Fibroblast of lung (primary cell): ENCODE measurements around the gene POT1. TPM values are rescaled to one million over a fixed set of nuclear protein-coding genes. Genes with fewer than 3 reads are reported as not detected.

Experiments used
- DNase-seq, 2 donors: peaks; one replicate each; pipeline versions ENCODE4 v3.0.0 to v3.0.0-alpha.2; 2010; ENCODE audit warnings: low read depth in 2 of 2
- H2AFZ ChIP-seq: 2 replicates; pipeline ENCODE4 v1.5.1; 2012; ENCODE audit warnings: low read length, control low read depth, inconsistent platforms
- H3K27ac ChIP-seq: 2 replicates; pipeline ENCODE4 v1.5.1; 2011; ENCODE audit warnings: low read length, control low read depth; ENCODE audit not compliant: insufficient read depth
- H3K27me3 ChIP-seq: 2 replicates; pipeline ENCODE4 v1.5.1; 2011; ENCODE audit warnings: mild to moderate bottlenecking, low read length; ENCODE audit not compliant: control insufficient read depth, insufficient read depth
- H3K36me3 ChIP-seq: 2 replicates; pipeline ENCODE4 v1.5.1; 2011; ENCODE audit warnings: low read length; ENCODE audit not compliant: control insufficient read depth, insufficient read depth
- H3K4me1 ChIP-seq: 2 replicates; pipeline ENCODE4 v1.5.1; 2011; ENCODE audit warnings: low read length; ENCODE audit not compliant: control insufficient read depth, insufficient read depth; ENCODE audit errors: extremely low read depth
- H3K4me2 ChIP-seq: 2 replicates; pipeline ENCODE4 v1.5.1; 2011; ENCODE audit warnings: low read length, control low read depth; ENCODE audit not compliant: insufficient read depth; ENCODE audit errors: extremely low read depth
- H3K4me3 ChIP-seq, 4 experiments: fragments of 200-600 bp in 1 of 4; sonication (generic) in 1 of 4; replicated peaks in 1 of 4; 2 replicates each; pipeline ENCODE4 v1.5.1; 2011 to 2016; ENCODE audit warnings: low read length in 4 of 4, low read depth in 3 of 4, mild to moderate bottlenecking in 3 of 4, control low read depth in 2 of 4, inconsistent platforms in 1 of 4, mixed read lengths in 1 of 4; ENCODE audit not compliant: insufficient read depth in 1 of 4; ENCODE audit errors: control extremely low read depth in 1 of 4
- H3K79me2 ChIP-seq: 2 replicates; pipeline ENCODE4 v1.5.1; 2012; ENCODE audit warnings: mild to moderate bottlenecking, low read length, inconsistent platforms; ENCODE audit not compliant: control insufficient read depth, insufficient read depth
- H3K9ac ChIP-seq: 2 replicates; pipeline ENCODE4 v1.5.1; 2011; ENCODE audit warnings: mild to moderate bottlenecking, low read length, control low read depth; ENCODE audit not compliant: insufficient read depth
- H3K9me3 ChIP-seq: 2 replicates; pipeline ENCODE4 v1.5.1; 2012; ENCODE audit warnings: low read depth, low read length; ENCODE audit not compliant: control insufficient read depth, insufficient read depth
- H4K20me1 ChIP-seq: 2 replicates; pipeline ENCODE4 v1.5.1; 2011; ENCODE audit warnings: low read length; ENCODE audit not compliant: control insufficient read depth, insufficient read depth; ENCODE audit errors: extremely low read depth
- EZH2 ChIP-seq: IDR thresholded peaks from 2 replicates; pipeline ENCODE4 v1.5.1; 2012; ENCODE audit warnings: low read length, control low read depth, mild to moderate bottlenecking; ENCODE audit errors: missing control alignments
- polyA plus RNA-seq, 2 donors: library from polyadenylated mRNA; depleted of rRNA in 1 of 2; stranded (reverse) in 1 of 2; unstranded in 1 of 2; fragments of >200 nt; gene quantifications; 2 replicates each; pipeline ENCODE4 v1.2.1, GENCODE V29; 2011 to 2012; ENCODE audit warnings: missing spikeins in 1 of 2
- total RNA-seq: library from RNA; depleted of rRNA; stranded (reverse); fragments of >200 nt; gene quantifications from 2 replicates; pipeline ENCODE4 v1.2.1, GENCODE V29; 2014
- TF ChIP-seq, protein P1 (sequence below), 2 donors: IDR thresholded peaks in 1 of 2; conservative IDR thresholded peaks in 1 of 2; 1 replicate in 1 of 2; 2 replicates in 1 of 2; pipeline ENCODE4 v1.5.1; 2011 to 2012; ENCODE audit warnings: low read length in 2 of 2, control low read depth in 1 of 2, inconsistent platforms in 1 of 2, low read depth in 1 of 2, mild to moderate bottlenecking in 1 of 2

The POT1 gene
- total and polyA plus RNA-seq, 2 donors (not counting 1 experiment from before 2014, with no cell fraction given) = 25.1 to 49.5 TPM

DNA sequence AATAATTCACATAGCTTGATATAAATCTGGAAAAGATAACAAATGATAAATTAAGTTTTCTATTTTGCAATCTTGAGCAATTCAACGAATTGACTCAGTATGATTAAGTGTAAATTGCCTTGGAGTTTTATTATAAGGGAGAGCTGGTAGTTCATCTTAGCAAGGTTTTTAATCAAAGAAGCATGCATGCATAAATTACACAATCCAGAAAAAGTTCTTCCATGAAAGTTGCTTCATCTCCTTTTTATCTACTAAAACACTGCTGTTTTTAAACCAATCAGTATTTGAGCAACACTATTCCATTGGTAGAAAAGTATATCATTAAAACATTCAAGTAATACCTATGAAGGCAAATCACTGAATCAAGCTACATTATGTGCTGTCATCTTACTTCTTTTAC is 47.6 kb downstream of the POT1 start:
- H3K4me2 ChIP-seq = no peak overlapping the region
- DNase-seq = peak; percentile 1 to 5
- TF ChIP-seq, protein P1, sequence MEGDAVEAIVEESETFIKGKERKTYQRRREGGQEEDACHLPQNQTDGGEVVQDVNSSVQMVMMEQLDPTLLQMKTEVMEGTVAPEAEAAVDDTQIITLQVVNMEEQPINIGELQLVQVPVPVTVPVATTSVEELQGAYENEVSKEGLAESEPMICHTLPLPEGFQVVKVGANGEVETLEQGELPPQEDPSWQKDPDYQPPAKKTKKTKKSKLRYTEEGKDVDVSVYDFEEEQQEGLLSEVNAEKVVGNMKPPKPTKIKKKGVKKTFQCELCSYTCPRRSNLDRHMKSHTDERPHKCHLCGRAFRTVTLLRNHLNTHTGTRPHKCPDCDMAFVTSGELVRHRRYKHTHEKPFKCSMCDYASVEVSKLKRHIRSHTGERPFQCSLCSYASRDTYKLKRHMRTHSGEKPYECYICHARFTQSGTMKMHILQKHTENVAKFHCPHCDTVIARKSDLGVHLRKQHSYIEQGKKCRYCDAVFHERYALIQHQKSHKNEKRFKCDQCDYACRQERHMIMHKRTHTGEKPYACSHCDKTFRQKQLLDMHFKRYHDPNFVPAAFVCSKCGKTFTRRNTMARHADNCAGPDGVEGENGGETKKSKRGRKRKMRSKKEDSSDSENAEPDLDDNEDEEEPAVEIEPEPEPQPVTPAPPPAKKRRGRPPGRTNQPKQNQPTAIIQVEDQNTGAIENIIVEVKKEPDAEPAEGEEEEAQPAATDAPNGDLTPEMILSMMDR (conservative IDR thresholded peaks at IDR 0.05 in 1 of 2, IDR thresholded peaks at IDR 0.05 in 1 of 2; ENCODE audit: low read depth in 1 of 2, low read length in 2 of 2) = no peak
- TF ChIP-seq EZH2 = no peak
- H4K20me1 ChIP-seq = no peaks in the 10 kb centered on the region
- H3K27ac ChIP-seq = no peak overlapping the region
- H3K4me3 ChIP-seq = no peak overlapping the region
- H3K79me2 ChIP-seq = no peaks in the 10 kb centered on the region
- H3K9me3 ChIP-seq = no peaks in the 10 kb centered on the region
- no peaks in the 10 kb centered on the region for H3K4me1 ChIP-seq
- H2AFZ ChIP-seq = no peak overlapping the region
- no peaks in the 10 kb centered on the region for H3K27me3 ChIP-seq
- no peak overlapping the region for H3K9ac ChIP-seq
- no peaks in the 10 kb centered on the region for H3K36me3 ChIP-seq

DNA sequence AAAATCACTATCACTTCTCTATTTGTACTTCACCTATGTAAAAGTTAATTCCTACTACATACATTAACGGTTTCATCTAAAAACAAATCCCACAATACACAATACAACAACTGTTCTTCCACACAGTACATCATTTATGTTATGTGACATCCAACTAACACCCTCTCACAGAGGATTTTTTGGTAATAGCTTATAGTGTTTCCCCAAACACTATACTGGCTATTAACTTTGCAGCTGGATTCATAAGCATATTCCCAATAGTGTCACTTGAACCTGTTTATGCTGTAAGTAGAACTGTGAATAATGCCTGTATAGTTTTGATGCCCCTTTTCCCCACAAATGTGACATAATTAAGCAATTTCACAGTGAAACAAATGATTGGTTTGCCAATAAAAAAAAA is 49.9 kb downstream of the POT1 start:
- no peaks in the 10 kb centered on the region for H3K79me2 ChIP-seq
- DNase-seq = no peak

DNA sequence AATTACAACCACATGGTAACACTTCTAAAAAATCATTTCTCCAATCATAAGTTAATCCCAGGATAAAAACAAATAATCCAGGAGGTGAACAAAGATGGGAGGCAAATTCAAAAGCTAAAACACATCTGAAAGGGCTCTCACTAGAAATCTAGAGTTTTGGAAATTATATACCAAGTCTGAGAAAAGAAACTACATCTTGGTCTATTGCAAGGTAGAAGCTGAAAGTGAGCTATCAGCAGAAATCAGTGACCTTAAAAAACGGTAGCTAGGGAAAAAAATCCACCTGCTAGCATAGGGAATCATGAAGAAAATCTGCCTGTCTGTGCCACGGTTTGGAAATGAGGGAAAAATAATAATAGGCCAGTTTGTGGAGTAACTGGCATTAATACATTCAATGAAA is 50.5 kb downstream of the POT1 start:
- no peak overlapping the region for H3K4me3 ChIP-seq
- H3K79me2 ChIP-seq = no peaks in the 10 kb centered on the region
- H3K4me1 ChIP-seq = no peaks in the 10 kb centered on the region
- TF ChIP-seq EZH2 = no peak
- TF ChIP-seq, protein P1 (conservative IDR thresholded peaks at IDR 0.05 in 1 of 2, IDR thresholded peaks at IDR 0.05 in 1 of 2; ENCODE audit: low read depth in 1 of 2, low read length in 2 of 2) = no peak
- DNase-seq = no peak
- no peaks in the 10 kb centered on the region for H3K36me3 ChIP-seq
- no peak overlapping the region for H2AFZ ChIP-seq
- no peak overlapping the region for H3K4me2 ChIP-seq
- H3K9me3 ChIP-seq = no peaks in the 10 kb centered on the region
- no peak overlapping the region for H3K9ac ChIP-seq
- no peaks in the 10 kb centered on the region for H4K20me1 ChIP-seq
- no peaks in the 10 kb centered on the region for H3K27me3 ChIP-seq
- H3K27ac ChIP-seq = no peak overlapping the region

More for the DNA sequence above, 49.9 kb downstream of the POT1 start:
- no peak overlapping the region for H3K4me2 ChIP-seq
- no peaks in the 10 kb centered on the region for H3K9me3 ChIP-seq
- no peak overlapping the region for H2AFZ ChIP-seq
- TF ChIP-seq EZH2 = no peak
- TF ChIP-seq, protein P1 (conservative IDR thresholded peaks at IDR 0.05 in 1 of 2, IDR thresholded peaks at IDR 0.05 in 1 of 2; ENCODE audit: low read depth in 1 of 2, low read length in 2 of 2) = no peak
- H3K27me3 ChIP-seq = no peaks in the 10 kb centered on the region
- H3K36me3 ChIP-seq = no peaks in the 10 kb centered on the region
- no peaks in the 10 kb centered on the region for H4K20me1 ChIP-seq
- no peaks in the 10 kb centered on the region for H3K4me1 ChIP-seq
- no peak overlapping the region for H3K9ac ChIP-seq
- no peak overlapping the region for H3K27ac ChIP-seq
- no peak overlapping the region for H3K4me3 ChIP-seq
